HL-60/S4 treated with phorbol 12-myristate 13-acetate at 8.2 ng/mL for 4 days and 3 days (cell line): ENCODE measurements around the gene KCNIP1.

Experiments
- in situ Hi-C: fragments of 300-500 bp; cut with MboI; formaldehyde crosslinking; loops from 2 replicates; pipeline ENCODE4 v1.15.0; 2022; ENCODE audit warnings: low sequenced_read_pairs

The KCNIP1 gene

GRCh38 chr5:170508036-170508435 is 4.2 kb downstream of the KCNIP1 start:
- in situ Hi-C loops: no loop called here

DNA sequence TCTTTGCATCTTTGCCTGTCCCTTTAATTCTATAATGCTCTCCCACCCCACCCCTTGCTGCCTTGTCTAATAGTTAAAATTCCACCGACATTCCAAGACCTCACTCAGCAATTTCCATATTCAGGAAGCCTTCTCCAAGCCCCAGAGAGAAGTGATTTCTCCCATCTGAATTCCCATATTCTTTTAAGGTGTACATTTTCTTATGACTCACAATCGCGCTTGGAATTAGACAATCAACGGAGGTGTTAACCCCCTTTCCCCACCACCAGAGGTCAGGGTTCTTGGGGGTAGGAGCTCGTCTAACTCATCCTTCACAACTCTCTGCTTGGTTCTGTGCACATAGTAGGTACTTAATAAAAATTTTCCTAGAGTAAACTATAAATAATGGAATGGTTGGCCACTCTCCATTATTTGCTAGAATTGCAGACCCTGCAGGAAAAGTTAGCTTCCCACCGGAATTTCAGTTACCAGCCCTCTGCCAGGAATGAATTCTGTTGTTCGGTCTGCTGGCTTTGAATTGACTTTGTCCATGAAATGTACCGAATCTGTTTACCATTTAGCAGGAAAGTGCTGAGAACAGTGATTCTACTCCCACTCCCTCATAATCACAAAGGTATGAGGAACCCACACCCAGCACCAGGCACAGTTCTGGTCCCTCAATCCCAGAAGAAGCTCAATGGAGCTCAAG is 5.0 kb downstream of the KCNIP1 start:
- in situ Hi-C loops: no loop called here

DNA sequence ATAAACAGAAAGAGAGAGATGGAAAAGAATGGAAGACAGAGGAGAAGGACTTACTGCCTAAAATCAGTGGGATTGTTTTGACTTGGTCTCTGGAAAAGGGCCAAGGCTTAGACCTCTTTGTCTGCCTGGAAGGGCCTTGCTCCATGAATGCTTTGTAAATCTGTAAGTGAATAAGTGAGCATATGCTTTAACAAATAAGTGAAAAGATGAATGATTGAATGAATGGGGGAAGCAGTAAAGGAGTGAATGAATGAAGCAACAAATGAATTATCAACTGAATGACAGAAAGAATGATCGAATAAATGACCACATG is 5.5 kb downstream of the KCNIP1 start:
- in situ Hi-C loops: no loop called here

GRCh38 chr5:170510126-170510525 is 6.3 kb downstream of the KCNIP1 start:
- in situ Hi-C loops: no loop called here

DNA sequence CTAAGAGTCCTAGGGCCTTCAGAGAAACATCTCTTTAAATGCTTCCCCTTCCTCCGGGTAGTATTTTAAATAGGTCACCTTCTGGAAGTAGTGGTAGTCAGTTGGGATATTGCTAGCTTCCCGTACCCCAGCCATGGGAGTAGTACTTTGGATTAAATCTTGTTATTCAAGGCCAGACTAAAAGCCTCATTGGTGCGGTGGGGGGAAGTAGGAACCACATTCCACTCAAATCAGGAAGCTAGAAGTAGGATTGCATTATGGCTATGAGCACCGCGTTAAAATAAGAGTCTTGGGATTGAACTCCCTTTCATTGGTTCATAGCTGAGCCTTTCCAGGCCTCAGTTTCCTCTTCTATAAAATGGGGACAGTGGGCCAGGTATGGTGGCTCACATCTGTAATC is 6.7 kb downstream of the KCNIP1 start:
- in situ Hi-C loops: no loop called here

- in situ Hi-C loops: no loop called here
These were observed 7.9 kb downstream of the KCNIP1 start for GRCh38 chr5:170511551-170512258.

- in situ Hi-C loops: no loop called here
These were observed 10.2 kb downstream of the KCNIP1 start for GRCh38 chr5:170513856-170514525.

DNA sequence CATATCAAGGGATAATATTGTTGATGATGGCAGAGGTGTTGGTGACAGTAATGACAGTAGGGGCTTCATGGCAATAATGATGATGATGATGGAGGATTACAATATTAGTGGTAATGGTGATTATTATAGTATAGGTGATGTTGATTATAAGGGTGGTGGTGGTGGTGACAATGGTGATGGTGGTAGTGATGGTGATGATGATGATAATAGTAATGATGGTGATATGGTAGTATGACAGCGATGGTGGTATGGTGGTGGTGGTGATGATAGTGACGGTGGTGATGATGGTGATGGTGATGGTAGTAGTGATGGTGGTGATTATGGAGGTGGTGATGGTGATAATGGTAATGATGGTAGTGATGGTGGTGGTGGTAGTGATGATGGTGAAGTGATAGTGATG is 13.6 kb downstream of the KCNIP1 start:
- in situ Hi-C loops: no loop called here

- in situ Hi-C loops: no loop called here
These were observed 14.5 kb downstream of the KCNIP1 start for GRCh38 chr5:170518277-170518676.

GRCh38 chr5:170519549-170519948 is 15.7 kb downstream of the KCNIP1 start:
- in situ Hi-C loops: no loop called here

DNA sequence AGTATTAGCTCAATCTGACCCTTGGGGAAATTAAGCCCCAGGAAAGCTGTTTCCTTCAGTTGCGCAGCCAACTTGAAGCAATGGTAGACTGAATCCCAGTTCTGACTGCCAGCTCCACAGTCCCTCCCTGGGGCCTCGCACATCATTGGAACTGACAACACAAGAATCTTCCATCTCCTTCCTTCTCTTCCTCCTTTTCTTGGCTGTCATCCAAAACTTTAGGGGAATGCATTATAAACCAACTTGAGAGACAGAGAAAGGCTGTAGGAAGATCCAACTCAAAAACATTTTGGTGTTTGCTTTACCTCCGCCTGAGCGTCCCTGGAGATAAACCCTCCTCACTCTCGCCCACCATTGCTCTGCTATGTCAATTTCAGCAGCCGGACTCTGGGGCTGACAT is 16.6 kb downstream of the KCNIP1 start:
- in situ Hi-C loops: no loop called here

- in situ Hi-C loops: no loop called here
These were observed 18.7 kb downstream of the KCNIP1 start for GRCh38 chr5:170522211-170523141.

DNA sequence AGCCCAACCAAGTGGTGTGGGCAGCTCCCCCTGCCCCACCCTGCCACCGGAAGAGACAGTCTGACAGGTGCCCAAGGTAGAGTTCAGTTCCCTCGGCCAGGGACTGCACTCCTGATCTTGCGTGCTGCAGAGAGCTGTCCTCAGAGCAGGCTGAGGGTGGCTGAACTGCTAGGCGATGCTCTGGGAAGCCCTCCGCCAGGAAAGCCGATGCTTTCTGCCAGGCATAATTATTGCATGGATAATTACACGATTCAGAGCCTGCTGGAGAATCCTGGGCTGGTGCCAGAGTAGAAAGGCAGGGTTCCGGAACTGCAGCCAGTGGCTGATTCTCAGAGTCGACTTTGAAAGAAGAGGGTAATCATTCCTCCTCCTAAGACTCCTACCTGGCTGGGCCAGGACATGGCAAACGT is 19.3 kb downstream of the KCNIP1 start:
- in situ Hi-C loops: no loop called here

DNA sequence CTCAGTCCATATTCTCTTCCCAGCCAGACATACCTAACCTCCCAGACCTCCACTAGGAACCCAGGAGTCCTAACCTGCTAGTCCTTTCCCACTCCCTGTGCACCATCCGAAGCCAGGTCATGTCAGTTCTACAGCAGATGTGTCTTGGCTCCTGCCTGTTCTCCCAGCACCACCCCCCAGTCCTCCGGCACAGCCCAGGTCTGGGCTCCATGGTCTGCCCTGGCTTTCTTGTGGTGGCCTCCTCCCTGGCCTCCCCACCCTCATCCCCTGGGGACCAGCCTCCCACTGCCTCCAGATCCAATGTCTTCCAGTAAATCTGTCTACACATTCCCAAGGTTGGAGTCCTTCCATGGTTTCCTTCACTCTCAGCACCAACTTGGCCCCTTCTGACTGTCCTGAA is 20.0 kb downstream of the KCNIP1 start:
- in situ Hi-C loops: no loop called here

DNA sequence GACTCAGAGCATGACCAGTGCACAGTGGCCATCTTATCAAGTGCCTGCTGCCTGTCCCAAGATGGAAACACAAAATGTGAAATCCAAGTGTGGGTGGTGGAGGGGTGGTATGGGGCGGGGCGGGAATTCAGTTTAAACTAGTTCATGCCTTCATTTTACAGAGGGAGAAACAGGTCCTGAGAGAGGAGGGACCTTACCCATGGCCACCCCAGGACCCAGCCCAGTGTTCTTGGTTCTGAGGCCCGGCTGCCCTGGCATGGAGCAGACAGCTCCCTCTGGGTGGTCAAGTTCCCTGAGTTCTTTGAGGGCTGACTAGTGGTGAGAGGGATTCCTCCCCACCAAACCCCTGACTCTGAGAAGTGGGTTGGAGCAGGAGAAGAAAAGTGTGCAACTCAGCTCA is 20.8 kb downstream of the KCNIP1 start:
- in situ Hi-C loops: no loop called here

GRCh38 chr5:170525470-170526211 is 21.8 kb downstream of the KCNIP1 start:
- in situ Hi-C loops: no loop called here

- in situ Hi-C loops: no loop called here
These were observed 24.2 kb downstream of the KCNIP1 start for GRCh38 chr5:170527991-170528390.

DNA sequence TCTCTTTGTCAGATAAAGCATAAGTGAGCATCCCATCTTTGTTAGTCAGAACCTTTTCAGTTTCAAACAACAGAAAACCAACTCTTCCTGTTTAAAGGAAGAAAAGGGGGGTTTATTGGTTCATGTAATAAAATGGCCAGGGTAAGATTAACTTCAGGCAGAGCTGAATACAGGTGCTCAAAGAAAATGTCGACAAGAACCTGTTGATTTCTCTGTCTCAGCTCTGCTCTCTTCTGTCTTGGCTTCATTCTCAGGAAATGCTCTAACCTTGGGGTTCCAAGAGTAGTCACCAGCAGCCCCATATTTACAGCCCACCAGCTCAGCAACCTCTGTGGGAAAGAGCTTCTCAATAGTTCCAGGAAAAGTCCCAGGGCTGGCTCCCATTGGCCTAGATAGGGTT is 25.2 kb downstream of the KCNIP1 start:
- in situ Hi-C loops: no loop called here

- in situ Hi-C loops: no loop called here
These were observed 29.1 kb downstream of the KCNIP1 start for GRCh38 chr5:170532935-170533334.

GRCh38 chr5:170533383-170533782 is 29.6 kb downstream of the KCNIP1 start:
- in situ Hi-C loops: no loop called here

- in situ Hi-C loops: no loop called here
These were observed 30.4 kb downstream of the KCNIP1 start for GRCh38 chr5:170534177-170534576.
